ENCODE results near the gene LSAMP.

LSAMP gene

GRCh38 chr3:116350119-116350733 is 95.1 kb downstream of the LSAMP start:
- DNase-seq = no peak

GRCh38 chr3:116348216-116348615 is 97.1 kb downstream of the LSAMP start:
- no peak for DNase-seq

GRCh38 chr3:116342499-116342898 is 102.8 kb downstream of the LSAMP start:
- no peak for DNase-seq

GRCh38 chr3:116341899-116342298 is 103.4 kb downstream of the LSAMP start:
- no peak for DNase-seq

- DNase-seq = no peak
Observed at GRCh38 chr3:116341381-116341780, 103.9 kb downstream of the LSAMP start.

GRCh38 chr3:116340680-116341216 is 104.5 kb downstream of the LSAMP start:
- DNase-seq = no peak

GRCh38 chr3:116339441-116340028 is 105.8 kb downstream of the LSAMP start:
- DNase-seq = no peak

GRCh38 chr3:116338713-116339112 is 106.6 kb downstream of the LSAMP start:
- no peak for DNase-seq

- no peak for DNase-seq
Observed at GRCh38 chr3:116337229-116337628, 108.1 kb downstream of the LSAMP start.

GRCh38 chr3:116331380-116331779 is 113.9 kb downstream of the LSAMP start:
- DNase-seq = no peak

- no peak for DNase-seq
Observed at GRCh38 chr3:116322750-116323375, 122.4 kb downstream of the LSAMP start.

- no peak for DNase-seq
Observed at GRCh38 chr3:116318370-116318769, 126.9 kb downstream of the LSAMP start.

GRCh38 chr3:116316771-116317170 is 128.5 kb downstream of the LSAMP start:
- DNase-seq = no peak

GRCh38 chr3:116314476-116314875 is 130.8 kb downstream of the LSAMP start:
- no peak for DNase-seq

GRCh38 chr3:116306720-116307119 is 138.6 kb downstream of the LSAMP start:
- no peak for DNase-seq

- DNase-seq = no peak
Observed at GRCh38 chr3:116306149-116306548, 139.1 kb downstream of the LSAMP start.

GRCh38 chr3:116302087-116302747 is 143.1 kb downstream of the LSAMP start:
- no peak for DNase-seq

- DNase-seq = no peak
Observed at GRCh38 chr3:116301422-116301821, 143.9 kb downstream of the LSAMP start.

- no peak for DNase-seq
Observed at GRCh38 chr3:116300226-116300625, 145.1 kb downstream of the LSAMP start.

- DNase-seq = no peak
Observed at GRCh38 chr3:116299646-116300081, 145.6 kb downstream of the LSAMP start.

GRCh38 chr3:116298151-116298550 is 147.1 kb downstream of the LSAMP start:
- DNase-seq = no peak

GRCh38 chr3:116291141-116291540 is 154.1 kb downstream of the LSAMP start:
- DNase-seq = no peak

GRCh38 chr3:116288485-116288884 is 156.8 kb downstream of the LSAMP start:
- no peak for DNase-seq

Data from activated CD4-positive, alpha-beta T cell treated with anti-CD3 and anti-CD28 coated beads, Interleukin-2, amount 50 U/mL, for 1 hour (primary cell).